MM.1S (cell line): ENCODE measurements around the gene SAV1.

Source experiments
- DNase-seq: peaks from one replicate; pipeline ENCODE4 v3.0.0-alpha.2; 2015
- H2AFZ ChIP-seq: fragments of 300-600 bp; sonication (generic); 2 replicates; pipeline ENCODE4 v1.6.0; 2016; ENCODE audit warnings: antibody characterized with exemption, low read length
- H3F3A ChIP-seq: fragments of 300-600 bp; sonication (generic); 2 replicates; pipeline ENCODE4 v1.6.1; 2016; ENCODE audit warnings: mild to moderate bottlenecking, antibody characterized with exemption, low read length, moderate library complexity, mixed read lengths; ENCODE audit not compliant: insufficient read depth
- H3K27ac ChIP-seq: fragments of 300-600 bp; sonication (generic); 2 replicates; pipeline ENCODE4 v1.5.1; 2016; ENCODE audit warnings: mild to moderate bottlenecking, low read length
- H3K27me3 ChIP-seq: fragments of 300-600 bp; sonication (generic); replicated peaks from 2 replicates; pipeline ENCODE4 v1.6.0; 2016; ENCODE audit warnings: low read length; ENCODE audit not compliant: insufficient read depth
- H3K36me3 ChIP-seq: fragments of 300-600 bp; sonication (generic); replicated peaks from 2 replicates; pipeline ENCODE4 v1.6.1; 2016; ENCODE audit warnings: mild to moderate bottlenecking, low read length, mixed read lengths; ENCODE audit not compliant: insufficient read depth
- H3K4me1 ChIP-seq: fragments of 300-600 bp; sonication (generic); 2 replicates; pipeline ENCODE4 v1.6.1; 2016; ENCODE audit warnings: low read length, mixed read lengths
- H3K4me2 ChIP-seq: fragments of 300-600 bp; sonication (generic); 2 replicates; pipeline ENCODE4 v1.6.0; 2016; ENCODE audit warnings: low read depth, low read length
- H3K4me3 ChIP-seq: fragments of 300-600 bp; sonication (generic); 2 replicates; pipeline ENCODE4 v1.5.1; 2016; ENCODE audit warnings: low read length, mixed read lengths
- H3K79me2 ChIP-seq: fragments of 300-600 bp; sonication (generic); 2 replicates; pipeline ENCODE4 v1.6.1; 2016; ENCODE audit warnings: mixed run types, low read length, mixed read lengths
- H3K9ac ChIP-seq: fragments of 300-600 bp; sonication (generic); 2 replicates; pipeline ENCODE4 v1.6.1; 2016; ENCODE audit warnings: low read length, mixed read lengths
- H3K9me2 ChIP-seq: fragments of 300-600 bp; sonication (generic); replicated peaks from 2 replicates; pipeline ENCODE4 v1.6.1; 2016; ENCODE audit warnings: mild to moderate bottlenecking, low read length, mixed read lengths; ENCODE audit not compliant: insufficient read depth
- H3K9me3 ChIP-seq: fragments of 300-600 bp; sonication (generic); replicated peaks from 2 replicates; pipeline ENCODE4 v1.6.1; 2016; ENCODE audit warnings: mild to moderate bottlenecking, low read length, mixed read lengths; ENCODE audit not compliant: insufficient read depth
- H4K20me1 ChIP-seq: fragments of 300-600 bp; sonication (generic); 2 replicates; pipeline ENCODE4 v1.6.1; 2016; ENCODE audit warnings: mild to moderate bottlenecking, low read length, moderate library complexity, mixed read lengths; ENCODE audit not compliant: insufficient read depth
- CTCF ChIP-seq: fragments of 300-600 bp; sonication (generic); IDR thresholded peaks from 2 replicates; pipeline ENCODE4 v1.5.1; 2016; ENCODE audit warnings: antibody characterized with exemption, low read length, mixed read lengths
- EZH2 ChIP-seq: fragments of 300-600 bp; sonication (generic); optimal IDR thresholded peaks from 2 replicates; pipeline ENCODE3; 2017; ENCODE audit warnings: low read depth, mild to moderate bottlenecking, antibody characterized with exemption, low read length, mixed read lengths
- EZH2phosphoT487 ChIP-seq: fragments of 300-600 bp; sonication (generic); IDR thresholded peaks from 2 replicates; pipeline ENCODE4 v1.6.1; 2018; ENCODE audit warnings: antibody characterized with exemption, low read length

SAV1 gene

DNA sequence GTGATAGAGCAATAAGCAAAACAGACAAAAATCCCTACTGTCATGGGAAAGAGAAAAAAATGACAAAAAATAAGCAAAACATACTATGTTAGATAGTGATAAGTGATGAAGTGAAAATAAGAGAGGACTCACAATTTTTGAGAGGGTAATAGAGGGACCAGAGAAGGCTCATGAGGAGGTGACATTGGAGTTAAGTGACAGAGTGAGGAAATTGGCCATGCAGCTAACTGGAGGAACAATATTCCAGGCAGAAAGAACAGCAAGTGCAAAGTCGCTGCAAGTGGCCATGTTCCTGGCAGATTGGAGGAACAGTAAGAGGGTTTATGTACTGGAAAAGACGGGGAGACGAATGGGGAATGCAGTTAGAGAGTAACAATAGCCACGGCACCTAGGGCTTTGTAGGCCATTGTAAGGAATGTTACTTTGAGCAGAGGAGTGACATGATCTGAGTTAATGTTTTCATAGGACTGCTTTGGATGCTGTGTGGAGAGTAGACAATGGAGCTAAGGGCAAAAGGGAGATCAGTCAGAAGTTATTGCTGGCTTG is 1.4 kb upstream of the SAV1 start:
- Histone ChIP-seq H4K20me1 (no peaks in the 10 kb centered on the region), H3K9me3 (no peaks in the 10 kb centered on the region), H3K79me2 (peaks cover 22% of the 10 kb centered on the region), H3K4me3 (no peak overlapping the region), H3K9ac (no peak overlapping the region), H3K9me2 (no peaks in the 10 kb centered on the region), H3K4me1 (no peaks in the 10 kb centered on the region), H3K36me3 (no peaks in the 10 kb centered on the region), H3K4me2 (no peak overlapping the region), H3F3A (0 out of 2 replicates have a peak, but pooled peaks cover 7% of the 10 kb centered on the region), H2AFZ (no peak overlapping the region), H3K27ac (no peak overlapping the region), H3K27me3 (no peaks in the 10 kb centered on the region)
- DNase-seq, result no peak
- no peak for TF ChIP-seq EZH2
- TF ChIP-seq EZH2phosphoT487, result no peak
- TF ChIP-seq CTCF, result no peak

DNA sequence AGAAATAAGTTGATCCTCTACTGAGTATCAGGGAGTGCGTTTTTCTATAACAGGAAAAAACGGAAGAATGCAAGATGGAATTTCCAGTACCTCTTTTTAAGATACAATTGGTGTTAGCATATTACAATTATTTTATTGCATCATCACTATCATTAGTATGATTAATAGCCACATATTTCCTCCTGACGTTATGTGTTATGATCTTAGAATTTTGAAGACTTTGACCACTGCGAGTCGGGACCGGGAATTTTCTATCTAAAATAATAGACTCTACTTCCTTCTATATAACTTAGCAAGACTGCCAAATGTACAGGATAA is 679 bp upstream of the SAV1 start:
- H3K4me3 ChIP-seq, result peak overlapping the region; percentile 59
- TF ChIP-seq EZH2phosphoT487 (no peak), CTCF (no peak), EZH2 (no peak)
- no peaks in the 10 kb centered on the region for H3K27me3 ChIP-seq
- H3K79me2 ChIP-seq, result peaks cover 22% of the 10 kb centered on the region
- no peaks in the 10 kb centered on the region for H4K20me1 ChIP-seq
- H2AFZ ChIP-seq, result peak overlapping the region; percentile 75; the same call in 1 of the 2 replicates
- no peaks in the 10 kb centered on the region for H3K9me2 ChIP-seq
- no peak overlapping the region for H3K27ac ChIP-seq
- no peak for DNase-seq
- peak overlapping the region; percentile 52; the same call in 1 of the 2 replicates for H3K4me2 ChIP-seq
- H3K4me1 ChIP-seq, result no peaks in the 10 kb centered on the region
- H3K36me3 ChIP-seq, result no peaks in the 10 kb centered on the region
- 0 out of 2 replicates have a peak, but pooled peaks cover 7% of the 10 kb centered on the region for H3F3A ChIP-seq
- no peaks in the 10 kb centered on the region for H3K9me3 ChIP-seq
- H3K9ac ChIP-seq, result peak overlapping the region; percentile 40; the same call in 1 of the 2 replicates

- 0 out of 2 replicates have a peak overlapping the region, but pooled peaks have one; percentile 23 for H2AFZ ChIP-seq
Measured at GRCh38 chr14:50667684-50667995, 466 bp downstream of the SAV1 start.

More at GRCh38 chr14:50667684-50667995, 466 bp downstream of the SAV1 start:
- Histone ChIP-seq H3K27me3 (no peaks in the 10 kb centered on the region), H3K36me3 (no peaks in the 10 kb centered on the region), H3K9ac (peak overlapping the region; percentile 44; the same call in 1 of the 2 replicates), H3K9me2 (no peaks in the 10 kb centered on the region), H3K4me1 (no peaks in the 10 kb centered on the region), H3K4me3 (peak overlapping the region; percentile 70), H3K79me2 (peaks cover 22% of the 10 kb centered on the region), H4K20me1 (no peaks in the 10 kb centered on the region), H3F3A (0 out of 2 replicates have a peak, but pooled peaks cover 7% of the 10 kb centered on the region), H3K4me2 (peak overlapping the region; percentile 68; the same call in 1 of the 2 replicates), H3K9me3 (no peaks in the 10 kb centered on the region), H3K27ac (peak overlapping the region; percentile 10; the same call in 1 of the 2 replicates)
- DNase-seq, result peak; percentile 35
- TF ChIP-seq CTCF (no peak), EZH2 (no peak), EZH2phosphoT487 (no peak)
